SU-DHL-6 (cell line): Measurements from ENCODE around the gene ACAP1.

Experiments used
- EZH2phosphoT487 ChIP-seq: fragments of 200-600 bp; sonication (generic), shearing (Covaris generic); conservative IDR thresholded peaks from 2 replicates; pipeline ENCODE4 v1.6.1; 2018; ENCODE audit warnings: mild to moderate bottlenecking, antibody characterized with exemption, low read length, moderate library complexity, mixed read lengths
- TF ChIP-seq, protein P1 (sequence below): fragments of 200-600 bp; sonication (generic); IDR thresholded peaks from one replicate; pipeline ENCODE4 v1.5.1; 2017; ENCODE audit warnings: antibody characterized with exemption, mild to moderate bottlenecking, low read length, moderate library complexity; ENCODE audit not compliant: insufficient read depth, poor library complexity, severe bottlenecking

DNA sequence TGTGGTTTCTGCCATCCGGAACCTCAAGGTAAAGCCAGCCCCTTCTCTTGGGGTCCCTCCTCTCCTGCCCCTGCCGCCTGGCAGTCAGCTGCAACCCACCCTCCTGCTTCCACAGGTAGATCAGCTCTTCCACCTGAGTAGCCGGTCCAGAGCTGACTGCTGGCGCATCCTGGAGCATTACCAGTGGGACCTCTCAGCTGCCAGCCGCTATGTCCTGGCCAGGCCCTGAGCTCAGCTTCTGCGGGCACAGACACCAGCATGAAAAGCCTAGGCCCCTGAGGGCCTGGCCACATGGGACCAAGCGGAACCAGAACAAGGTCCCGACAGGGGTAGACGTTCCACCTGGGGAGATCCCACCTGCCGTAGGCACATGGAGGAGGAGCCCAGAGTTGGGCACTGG is 52.5 kb downstream of the ACAP1 start:
- TF ChIP-seq, protein P1, sequence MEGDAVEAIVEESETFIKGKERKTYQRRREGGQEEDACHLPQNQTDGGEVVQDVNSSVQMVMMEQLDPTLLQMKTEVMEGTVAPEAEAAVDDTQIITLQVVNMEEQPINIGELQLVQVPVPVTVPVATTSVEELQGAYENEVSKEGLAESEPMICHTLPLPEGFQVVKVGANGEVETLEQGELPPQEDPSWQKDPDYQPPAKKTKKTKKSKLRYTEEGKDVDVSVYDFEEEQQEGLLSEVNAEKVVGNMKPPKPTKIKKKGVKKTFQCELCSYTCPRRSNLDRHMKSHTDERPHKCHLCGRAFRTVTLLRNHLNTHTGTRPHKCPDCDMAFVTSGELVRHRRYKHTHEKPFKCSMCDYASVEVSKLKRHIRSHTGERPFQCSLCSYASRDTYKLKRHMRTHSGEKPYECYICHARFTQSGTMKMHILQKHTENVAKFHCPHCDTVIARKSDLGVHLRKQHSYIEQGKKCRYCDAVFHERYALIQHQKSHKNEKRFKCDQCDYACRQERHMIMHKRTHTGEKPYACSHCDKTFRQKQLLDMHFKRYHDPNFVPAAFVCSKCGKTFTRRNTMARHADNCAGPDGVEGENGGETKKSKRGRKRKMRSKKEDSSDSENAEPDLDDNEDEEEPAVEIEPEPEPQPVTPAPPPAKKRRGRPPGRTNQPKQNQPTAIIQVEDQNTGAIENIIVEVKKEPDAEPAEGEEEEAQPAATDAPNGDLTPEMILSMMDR, result no peak
- no peak for TF ChIP-seq EZH2phosphoT487
